Type B pancreatic cell (in vitro differentiated cells): ENCODE measurements around the gene AVPR2. TPM values are rescaled to one million over a fixed set of nuclear protein-coding genes. Genes with fewer than 3 reads are reported as not detected.

ENCODE experiments used
- DNase-seq: peaks from one replicate; pipeline ENCODE4 v3.0.0; 2021; ENCODE audit warnings: mixed read lengths; ENCODE audit not compliant: unreplicated experiment; ENCODE audit errors: extremely low spot score
- H3K27ac Mint-ChIP-seq: 2 replicates; pipeline ENCODE4 v1.8.0; 2021; ENCODE audit warnings: mild to moderate bottlenecking, mixed read lengths
- H3K27me3 Mint-ChIP-seq: 2 replicates; pipeline ENCODE4 v1.8.0; 2021; ENCODE audit warnings: mixed read lengths
- H3K36me3 Mint-ChIP-seq: 2 replicates; pipeline ENCODE4 v1.8.0; 2021; ENCODE audit warnings: mixed read lengths
- H3K4me1 Mint-ChIP-seq: one replicate; pipeline ENCODE4 v1.8.0; 2021; ENCODE audit warnings: mixed read lengths; ENCODE audit not compliant: unreplicated experiment
- H3K4me3 Mint-ChIP-seq: 2 replicates; pipeline ENCODE4 v1.8.0; 2021; ENCODE audit warnings: mild to moderate bottlenecking, mixed read lengths
- H3K9me3 Mint-ChIP-seq: 2 replicates; pipeline ENCODE4 v1.8.0; 2021; ENCODE audit warnings: mixed read lengths
- CTCF ChIP-seq: fragments of 200-600 bp; sonication (generic); conservative IDR thresholded peaks from 2 replicates; pipeline ENCODE4 v1.5.0; 2021; ENCODE audit warnings: antibody characterized with exemption, mild to moderate bottlenecking
- total RNA-seq: library from RNA; stranded (reverse); gene quantifications from 2 replicates; pipeline ENCODE4 v1.2.1, GENCODE V29; 2021; ENCODE audit warnings: low replicate concordance

Gene AVPR2
- total RNA-seq, 1 donor from 2014 or later, result not detected

GRCh38 chrX:153921070-153921469 is 16.6 kb downstream of the AVPR2 start:
- no peaks in the 10 kb centered on the region for H3K36me3 Mint-ChIP-seq
- H3K27ac Mint-ChIP-seq, result no peak overlapping the region
- H3K27me3 Mint-ChIP-seq, result no peaks in the 10 kb centered on the region
- no peaks in the 10 kb centered on the region for H3K4me1 Mint-ChIP-seq
- no peak for DNase-seq
- no peak for TF ChIP-seq CTCF
- no peak overlapping the region for H3K4me3 Mint-ChIP-seq
- H3K9me3 Mint-ChIP-seq, result no peaks in the 10 kb centered on the region

- H3K27me3 Mint-ChIP-seq, result no peaks in the 10 kb centered on the region
- H3K4me1 Mint-ChIP-seq, result no peaks in the 10 kb centered on the region
- no peak for TF ChIP-seq CTCF
- H3K4me3 Mint-ChIP-seq, result no peak overlapping the region
- H3K9me3 Mint-ChIP-seq, result no peaks in the 10 kb centered on the region
- no peak for DNase-seq
- no peaks in the 10 kb centered on the region for H3K36me3 Mint-ChIP-seq
- H3K27ac Mint-ChIP-seq, result no peak overlapping the region
Observed at GRCh38 chrX:153921511-153922446, 17.3 kb downstream of the AVPR2 start.

- no peaks in the 10 kb centered on the region for H3K36me3 Mint-ChIP-seq
- TF ChIP-seq CTCF, result peak; percentile 40
- H3K27ac Mint-ChIP-seq, result no peak overlapping the region
- no peaks in the 10 kb centered on the region for H3K9me3 Mint-ChIP-seq
- no peaks in the 10 kb centered on the region for H3K27me3 Mint-ChIP-seq
- no peak for DNase-seq
- no peak overlapping the region for H3K4me3 Mint-ChIP-seq
- no peaks in the 10 kb centered on the region for H3K4me1 Mint-ChIP-seq
Observed at GRCh38 chrX:153922932-153923857, 18.7 kb downstream of the AVPR2 start.

- H3K4me1 Mint-ChIP-seq, result peaks cover 7% of the 10 kb centered on the region
- H3K4me3 Mint-ChIP-seq, result no peak overlapping the region
- H3K27me3 Mint-ChIP-seq, result no peaks in the 10 kb centered on the region
- H3K27ac Mint-ChIP-seq, result no peak overlapping the region
- TF ChIP-seq CTCF, result peak; percentile 51
- no peak for DNase-seq
- H3K9me3 Mint-ChIP-seq, result no peaks in the 10 kb centered on the region
- H3K36me3 Mint-ChIP-seq, result no peaks in the 10 kb centered on the region
Observed at GRCh38 chrX:153924149-153924861, 19.8 kb downstream of the AVPR2 start.

GRCh38 chrX:153925387-153925738 is 20.9 kb downstream of the AVPR2 start:
- H3K4me3 Mint-ChIP-seq, result no peak overlapping the region
- H3K27ac Mint-ChIP-seq, result peak overlapping the region; percentile 53
- no peak for DNase-seq
- H3K4me1 Mint-ChIP-seq, result peaks cover 7% of the 10 kb centered on the region
- no peaks in the 10 kb centered on the region for H3K27me3 Mint-ChIP-seq
- H3K36me3 Mint-ChIP-seq, result no peaks in the 10 kb centered on the region
- TF ChIP-seq CTCF, result no peak
- no peaks in the 10 kb centered on the region for H3K9me3 Mint-ChIP-seq
